HS-5 (cell line): Measurements from ENCODE around the gene NUAK2.

Source experiments
- DNase-seq: peaks from one replicate; pipeline ENCODE4 v3.0.0-alpha.2; 2012; ENCODE audit warnings: low read depth

Gene NUAK2

DNA sequence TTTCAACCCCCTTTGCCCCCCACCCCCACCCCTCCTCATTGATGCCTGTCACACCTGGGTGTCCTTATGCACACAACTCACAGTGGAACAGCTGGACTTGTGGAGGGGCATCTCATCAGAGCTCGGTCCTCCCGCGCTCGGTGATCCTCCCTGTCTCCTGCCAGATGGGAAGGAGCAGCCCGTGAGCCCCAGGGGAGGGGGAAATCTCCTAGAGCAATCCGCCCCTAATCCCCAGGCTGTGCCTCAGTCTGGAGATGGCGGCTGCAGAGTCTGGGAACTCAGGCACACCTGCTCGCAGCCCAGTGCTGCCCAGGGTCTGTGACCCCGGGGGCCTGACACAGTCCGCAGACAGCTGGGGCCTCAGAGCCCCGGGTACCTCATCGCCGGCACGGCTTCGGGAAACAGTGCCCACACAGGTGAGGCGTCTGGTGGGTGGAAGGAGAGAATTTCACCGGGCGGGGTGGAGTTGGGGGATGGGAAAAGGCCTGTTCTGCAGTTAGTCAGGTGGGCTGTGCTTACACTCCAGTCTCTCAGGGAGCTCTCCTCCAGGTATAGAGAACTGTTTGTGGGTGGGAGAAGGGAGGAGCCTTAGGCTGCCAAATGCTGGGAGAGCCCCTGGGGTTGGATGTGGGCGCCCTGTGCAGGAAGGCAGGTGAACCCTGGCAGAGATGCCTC lies 64.5 kb downstream of the NUAK2 start:
- DNase-seq, result no peak

DNA sequence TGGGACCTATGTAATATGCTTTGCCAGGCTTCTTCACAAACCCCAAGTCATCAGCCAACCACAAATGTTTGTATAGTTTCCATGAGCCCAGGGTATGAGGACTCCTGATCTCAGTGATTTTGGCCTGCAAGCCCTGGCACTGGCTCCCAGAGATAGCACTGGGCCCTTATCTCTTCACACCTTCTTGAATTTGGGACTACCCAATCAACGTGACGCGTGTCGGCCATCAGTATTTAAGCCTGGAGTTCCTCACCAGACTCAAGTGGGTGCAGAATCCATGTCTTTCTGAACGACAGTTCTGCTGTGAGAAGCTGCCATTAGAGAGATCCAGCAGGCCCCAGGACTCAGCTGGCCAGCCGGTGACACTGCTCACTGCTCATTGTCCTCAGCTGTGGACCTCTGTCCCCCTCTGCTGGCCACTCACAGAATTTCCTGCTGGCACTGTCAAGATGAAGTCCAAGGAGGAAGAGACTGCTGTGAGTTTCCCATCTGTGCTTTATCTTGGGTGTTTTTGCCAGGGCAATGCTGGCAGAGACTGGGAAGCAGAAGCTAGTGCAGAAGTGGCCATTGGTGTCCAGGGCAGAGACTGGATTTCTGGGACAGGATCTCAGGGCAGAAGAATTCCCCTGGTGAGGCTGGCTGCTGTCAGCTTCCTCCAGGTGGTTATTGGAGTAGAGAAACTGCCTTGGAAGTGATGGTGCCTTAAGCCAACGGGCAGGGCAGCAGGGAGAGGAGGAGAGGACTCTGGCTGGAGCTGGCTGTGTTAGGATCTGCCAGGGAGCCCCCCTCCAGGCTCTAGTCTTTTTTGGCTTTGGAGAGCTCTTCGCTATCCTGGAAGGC lies 65.4 kb downstream of the NUAK2 start:
- DNase-seq, result peak; percentile 39
